Central memory CD8-positive, alpha-beta T cell (primary cell): ENCODE data around the gene AHNAK.

Experiments used
- ATAC-seq: fragments of 150-1000 bp; cut with Tn5 transposase; replicated peaks from 2 replicates; pipeline ENCODE4 v1.10.0; 2022; ENCODE audit warnings: mild to moderate bottlenecking, moderate FRiP score, moderate number of reproducible peaks; ENCODE audit not compliant: poor library complexity, severe bottlenecking; ENCODE audit errors: extremely low read depth
- DNase-seq, 2 donors: peaks; one replicate each; pipeline ENCODE4 v3.0.0; 2021; ENCODE audit warnings: low spot score in 2 of 2
- H3K27ac Mint-ChIP-seq: one replicate; pipeline ENCODE4 v1.8.0; 2022; ENCODE audit warnings: low read depth, mild to moderate bottlenecking, moderate library complexity, mixed read lengths
- H3K27me3 Mint-ChIP-seq: one replicate; pipeline ENCODE4 v1.8.0; 2022; ENCODE audit warnings: mixed read lengths
- H3K36me3 Mint-ChIP-seq: one replicate; pipeline ENCODE4 v1.8.0; 2022; ENCODE audit warnings: mild to moderate bottlenecking, moderate library complexity, mixed read lengths; ENCODE audit not compliant: insufficient read depth
- H3K4me1 Mint-ChIP-seq: one replicate; pipeline ENCODE4 v1.8.0; 2022; ENCODE audit warnings: mixed read lengths
- H3K4me3 Mint-ChIP-seq: one replicate; pipeline ENCODE4 v1.8.0; 2022; ENCODE audit warnings: mild to moderate bottlenecking, moderate library complexity, mixed read lengths
- H3K9me3 Mint-ChIP-seq: one replicate; pipeline ENCODE4 v1.8.0; 2022; ENCODE audit warnings: mixed read lengths

The AHNAK gene

DNA sequence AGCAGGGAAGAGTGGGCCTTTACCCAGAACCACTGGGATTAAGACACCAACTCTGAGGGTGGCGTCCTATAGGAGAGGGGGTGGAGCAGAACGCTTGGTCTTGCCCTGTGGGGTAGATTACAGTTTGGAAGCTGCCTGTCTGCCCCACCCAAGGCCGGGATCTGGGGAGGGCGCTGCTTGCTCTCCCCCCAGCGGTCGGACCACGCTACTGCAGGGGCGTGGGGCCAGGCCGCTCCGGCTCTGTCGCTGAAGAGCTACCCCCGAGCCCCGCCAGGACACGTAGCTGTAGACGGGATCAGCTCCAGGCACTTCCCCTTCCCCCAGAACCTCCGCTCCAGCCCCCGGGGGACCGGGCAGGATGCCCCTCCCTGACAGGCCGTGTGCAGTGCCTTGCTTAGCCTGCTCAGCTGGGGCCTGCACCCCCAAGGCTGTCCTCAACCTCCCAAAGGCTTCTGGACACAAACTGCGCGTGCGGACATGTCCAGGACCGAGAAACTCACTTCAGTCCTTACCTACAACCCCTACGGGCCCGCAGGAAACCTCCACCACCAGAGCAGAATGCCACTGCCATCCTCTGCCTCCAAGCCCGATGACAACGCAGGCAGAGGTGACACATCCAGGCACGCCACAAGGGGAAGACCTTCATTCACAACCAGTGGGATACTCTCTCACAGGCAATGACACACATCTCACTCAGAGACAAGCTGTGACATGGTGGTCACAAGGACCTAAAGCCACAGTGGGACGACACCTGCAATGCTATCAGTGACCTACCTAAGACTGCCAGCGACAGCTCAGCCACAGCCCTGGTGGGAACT lies 3.6 kb downstream of the AHNAK start:
- Mint-ChIP-seq H3K4me1 (peaks cover 77% of the 10 kb centered on the region), H3K27ac (peak overlapping the region; percentile 96), H3K9me3 (no peaks in the 10 kb centered on the region), H3K27me3 (no peaks in the 10 kb centered on the region), H3K36me3 (peaks cover 69% of the 10 kb centered on the region), H3K4me3 (peak overlapping the region; percentile 99)
- peak; percentile 49 for ATAC-seq
- DNase-seq, result peak; percentile 63 to 64

DNA sequence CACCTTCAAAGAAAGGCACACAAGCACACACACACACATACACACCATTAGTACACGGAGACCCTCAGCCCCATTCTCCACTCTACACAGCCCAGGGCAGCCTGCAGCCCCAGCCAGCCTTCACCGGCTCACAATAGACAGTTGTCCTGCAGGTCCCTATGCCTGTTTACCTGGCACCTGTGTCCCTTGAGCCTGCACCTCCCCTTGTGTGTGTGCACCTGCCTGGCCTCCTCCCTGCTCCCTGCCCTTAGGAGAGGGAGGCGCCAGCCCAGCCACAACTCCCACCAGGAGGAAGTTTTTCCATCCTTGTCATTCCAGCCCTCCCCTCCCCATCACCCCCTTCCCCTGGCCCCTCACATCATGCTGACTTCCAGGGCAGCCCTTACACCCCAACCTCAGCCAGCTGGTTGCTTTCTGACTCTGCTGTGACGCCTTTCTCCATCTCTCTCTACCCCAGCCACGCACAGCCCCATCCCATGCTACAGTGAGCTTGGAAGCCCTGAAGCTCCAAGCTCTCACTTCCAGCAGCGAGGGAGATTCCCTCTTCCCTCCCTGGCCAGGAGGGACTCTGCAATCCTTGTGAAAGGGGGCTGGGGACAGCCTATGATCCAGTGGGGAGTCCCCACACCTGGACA lies 4.4 kb downstream of the AHNAK start:
- no peak for ATAC-seq
- H3K9me3 Mint-ChIP-seq, result no peaks in the 10 kb centered on the region
- no peak for DNase-seq
- peaks cover 71% of the 10 kb centered on the region for H3K36me3 Mint-ChIP-seq
- no peaks in the 10 kb centered on the region for H3K27me3 Mint-ChIP-seq
- H3K4me1 Mint-ChIP-seq, result peaks cover 69% of the 10 kb centered on the region
- peak overlapping the region; percentile 96 for H3K27ac Mint-ChIP-seq
- H3K4me3 Mint-ChIP-seq, result peak overlapping the region; percentile 99

DNA sequence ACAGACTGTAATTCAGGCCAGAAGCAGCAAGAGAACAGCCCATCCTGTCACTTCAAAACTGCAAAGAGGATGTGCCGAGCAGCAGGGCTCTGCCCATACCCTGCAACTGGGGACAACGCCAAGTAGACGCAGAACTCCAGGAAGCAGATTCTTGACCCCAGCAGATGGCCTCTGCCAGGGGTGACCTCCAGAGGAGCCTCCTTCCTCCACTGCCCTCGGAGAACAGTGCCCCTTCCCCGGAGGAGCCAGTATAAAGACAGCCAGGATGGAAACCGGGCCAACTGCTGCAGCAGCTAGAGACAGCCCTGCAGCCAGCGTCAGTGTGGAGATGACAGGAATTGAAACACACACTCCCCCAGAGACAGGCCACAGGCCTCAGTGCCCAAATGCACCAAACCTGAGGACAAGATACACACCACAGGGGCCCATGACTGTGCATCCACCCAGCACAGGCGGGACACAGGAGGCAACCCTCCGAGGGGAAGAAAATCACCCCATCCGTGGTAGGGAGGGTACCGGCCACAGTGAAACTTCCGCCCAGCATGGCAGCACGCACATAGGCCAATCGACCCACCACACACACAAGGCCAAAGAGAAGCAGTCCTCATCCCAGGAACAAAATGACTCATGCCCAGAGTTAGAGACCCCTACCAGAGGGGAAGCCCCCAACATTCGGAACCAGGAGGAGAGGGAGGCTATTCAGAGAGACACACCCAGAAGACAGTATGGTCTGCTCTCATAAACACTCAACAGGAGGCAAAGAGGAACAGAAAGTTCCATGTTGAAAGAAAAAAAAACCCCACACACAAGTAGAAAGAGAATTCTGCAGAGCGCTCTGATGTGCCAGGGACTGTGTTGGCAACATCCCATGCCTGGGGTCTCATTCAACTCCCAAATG lies 5.6 kb downstream of the AHNAK start:
- peak; percentile 1 for ATAC-seq
- H3K4me3 Mint-ChIP-seq, result peak overlapping the region; percentile 99

DNA sequence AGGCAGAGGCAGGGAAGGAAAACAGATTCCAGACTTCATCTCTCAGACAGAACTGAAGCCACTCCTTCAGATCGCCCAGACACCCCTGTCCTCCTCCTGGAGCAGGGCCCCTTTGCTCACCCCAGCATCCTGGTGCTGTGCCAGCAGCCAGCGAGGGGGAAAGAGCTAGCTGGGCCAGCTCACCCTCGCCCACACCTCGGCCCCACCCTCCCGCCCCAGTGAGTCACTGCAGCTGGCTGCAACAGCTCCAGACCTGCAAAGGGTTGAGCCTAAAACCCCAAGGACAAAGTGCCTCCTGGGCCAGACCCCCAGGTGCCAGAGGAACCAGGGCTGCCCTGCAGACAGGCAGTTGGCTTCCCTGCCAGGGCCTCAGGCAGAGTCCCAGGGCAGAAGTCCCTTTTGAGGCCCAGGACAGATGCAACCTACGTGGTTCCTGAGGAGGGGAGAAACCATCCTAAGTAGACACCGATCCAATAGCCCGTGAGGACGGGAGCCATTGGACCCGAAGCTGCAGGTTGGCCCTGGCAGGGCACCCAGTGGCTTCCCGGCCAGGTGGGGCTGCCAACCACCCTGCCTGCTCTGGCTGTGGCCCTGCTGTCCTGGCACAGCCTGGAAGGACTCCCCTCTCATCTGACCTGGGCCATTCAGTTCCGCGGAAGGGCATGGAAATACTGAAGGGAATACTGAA lies 7.2 kb downstream of the AHNAK start:
- ATAC-seq, result no peak
- Mint-ChIP-seq H3K9me3 (no peaks in the 10 kb centered on the region), H3K27ac (peak overlapping the region; percentile 93), H3K27me3 (no peaks in the 10 kb centered on the region), H3K36me3 (peaks cover 75% of the 10 kb centered on the region), H3K4me3 (peak overlapping the region; percentile 63), H3K4me1 (peaks cover 69% of the 10 kb centered on the region)
- no peak for DNase-seq

More for the DNA sequence above, 5.6 kb downstream of the AHNAK start:
- Mint-ChIP-seq H3K4me1 (peaks cover 74% of the 10 kb centered on the region), H3K9me3 (no peaks in the 10 kb centered on the region), H3K36me3 (peaks cover 75% of the 10 kb centered on the region), H3K27ac (peak overlapping the region; percentile 96), H3K27me3 (no peaks in the 10 kb centered on the region)
- no peak for DNase-seq

DNA sequence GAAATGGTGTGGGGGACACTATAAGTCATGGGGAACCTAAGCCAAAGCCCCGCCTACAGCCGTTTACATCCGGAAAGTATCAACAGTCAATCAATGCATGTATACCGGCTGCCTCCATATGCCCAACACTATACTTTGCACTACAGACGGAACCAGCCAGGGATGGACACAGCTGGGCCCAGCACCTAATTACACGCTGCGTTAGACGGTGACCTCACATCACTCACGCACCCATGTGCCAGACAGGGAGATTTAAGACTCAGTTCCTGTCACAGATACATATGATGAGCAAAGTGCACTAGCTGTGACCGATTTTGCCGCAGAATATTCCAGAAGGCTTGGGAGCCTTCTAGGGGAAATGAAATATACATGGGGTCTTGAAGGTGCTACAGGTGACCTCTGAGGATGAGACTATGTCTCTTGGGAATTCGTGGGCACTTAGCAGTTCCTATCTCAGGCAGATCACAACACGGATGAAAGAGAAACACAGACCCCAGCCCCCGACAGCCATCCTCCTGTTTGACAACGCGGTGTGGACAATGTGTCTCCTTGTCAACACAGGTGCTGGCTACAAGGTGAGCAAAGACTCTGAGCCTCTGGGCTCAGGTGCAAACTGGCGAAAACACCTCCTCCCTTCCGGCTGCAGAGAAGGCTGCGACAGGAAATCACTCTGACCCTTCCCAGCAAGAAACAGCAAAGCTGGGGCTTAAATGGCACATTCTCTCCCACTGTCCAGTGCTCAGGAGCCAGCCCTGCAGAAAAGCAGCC lies 8.0 kb downstream of the AHNAK start:
- DNase-seq (no peak), ATAC-seq (no peak)
- no peaks in the 10 kb centered on the region for H3K9me3 Mint-ChIP-seq
- H3K36me3 Mint-ChIP-seq, result peaks cover 75% of the 10 kb centered on the region
- no peaks in the 10 kb centered on the region for H3K27me3 Mint-ChIP-seq
- H3K4me1 Mint-ChIP-seq, result peaks cover 62% of the 10 kb centered on the region
- H3K4me3 Mint-ChIP-seq, result peak overlapping the region; percentile 63
- peak overlapping the region; percentile 93 for H3K27ac Mint-ChIP-seq

DNA sequence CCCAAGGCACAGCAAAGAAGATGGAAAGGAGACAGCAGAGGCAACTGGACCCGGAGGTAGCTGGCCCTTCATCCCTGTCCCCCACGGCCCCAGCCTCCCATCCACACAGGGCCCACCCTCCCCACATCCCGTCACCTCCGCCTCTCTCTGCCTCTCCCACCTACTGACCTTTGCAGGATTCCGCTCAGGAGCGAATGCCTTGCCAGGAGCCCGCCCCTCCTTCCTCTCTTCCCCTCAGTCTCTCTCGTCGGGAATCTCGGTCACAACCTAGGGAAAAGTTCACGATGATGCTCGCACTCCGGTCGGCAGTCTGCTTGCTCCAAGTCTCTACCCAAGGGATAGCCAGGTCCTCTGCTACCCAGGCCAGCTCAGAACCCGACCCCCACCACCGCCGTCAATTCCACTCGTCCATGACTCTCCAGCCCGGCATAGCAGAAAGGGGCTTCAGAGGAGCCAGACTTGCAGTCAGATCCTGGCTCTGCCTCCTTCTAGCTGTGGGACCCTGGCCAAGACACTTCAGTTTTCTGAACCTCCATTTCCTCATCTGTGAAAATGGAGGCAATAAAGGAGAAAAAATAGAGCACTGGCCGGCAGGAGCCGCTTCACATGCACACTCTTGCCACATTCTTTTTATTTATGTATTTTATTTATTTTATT lies 10.2 kb downstream of the AHNAK start:
- Mint-ChIP-seq H3K4me3 (peak overlapping the region; percentile 51), H3K27me3 (no peaks in the 10 kb centered on the region), H3K4me1 (peaks cover 53% of the 10 kb centered on the region), H3K36me3 (peaks cover 75% of the 10 kb centered on the region), H3K27ac (peak overlapping the region; percentile 93), H3K9me3 (no peaks in the 10 kb centered on the region)
- ATAC-seq, result no peak
- DNase-seq, result no peak

DNA sequence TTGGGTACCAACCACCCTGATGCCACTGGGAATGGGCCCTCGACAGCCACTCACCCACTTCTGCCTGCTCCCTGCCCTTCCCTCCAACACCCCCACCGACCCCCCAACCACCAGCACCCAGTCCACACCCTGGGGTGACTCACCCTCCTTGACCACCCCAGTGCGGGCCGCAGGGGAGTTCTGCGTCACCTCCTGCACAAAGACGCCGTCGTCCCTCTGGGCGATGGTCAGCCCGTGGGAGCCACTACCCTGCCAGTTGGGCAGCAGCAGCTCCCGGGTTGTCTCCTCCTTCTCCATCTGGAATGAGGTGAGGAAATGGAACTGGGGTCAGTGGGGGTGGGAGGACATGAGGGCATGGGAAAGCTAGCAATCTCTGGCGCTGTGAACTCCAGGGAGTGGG lies 10.8 kb downstream of the AHNAK start:
- Mint-ChIP-seq H3K4me1 (peaks cover 52% of the 10 kb centered on the region), H3K4me3 (peak overlapping the region; percentile 51), H3K36me3 (peaks cover 76% of the 10 kb centered on the region), H3K27me3 (no peaks in the 10 kb centered on the region), H3K27ac (peak overlapping the region; percentile 93), H3K9me3 (no peaks in the 10 kb centered on the region)
- no peak for ATAC-seq
- DNase-seq, result no peak

DNA sequence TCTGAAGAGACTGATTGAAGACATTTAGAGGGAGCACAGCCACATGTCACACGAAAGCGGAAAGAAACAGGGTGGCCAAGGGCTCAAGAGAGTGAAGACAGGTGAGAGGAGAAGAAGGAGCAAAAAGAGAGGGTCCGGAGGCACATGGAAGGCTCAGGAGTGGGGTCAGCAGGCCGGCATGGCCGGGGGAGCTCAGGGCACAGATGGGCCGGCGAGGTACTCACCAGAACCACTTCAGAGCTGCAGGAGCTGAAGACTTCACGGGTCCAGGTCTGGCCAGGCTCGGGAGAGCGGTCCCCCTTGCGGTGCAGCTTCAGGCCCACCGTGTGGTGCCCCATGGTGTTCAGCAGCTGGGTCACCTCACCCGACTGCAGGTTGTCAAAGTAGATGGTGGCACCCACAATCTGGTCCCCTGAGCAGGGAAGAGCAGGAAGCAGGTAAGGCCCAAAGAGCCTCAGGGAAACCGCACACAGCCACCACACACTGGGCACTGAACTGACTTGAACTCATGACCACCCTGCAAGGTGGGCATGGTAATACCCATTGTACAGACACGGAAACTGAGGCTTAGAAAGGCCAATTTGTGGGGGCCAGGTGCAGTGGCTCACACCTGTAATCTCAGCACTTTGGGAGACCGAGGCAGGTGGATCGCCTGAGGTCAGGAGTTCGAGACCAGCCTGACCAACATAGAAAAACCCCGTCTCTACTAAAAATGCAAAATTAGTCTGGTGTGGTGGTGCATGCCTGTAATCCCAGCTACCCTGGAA lies 11.6 kb downstream of the AHNAK start:
- DNase-seq (no peak), ATAC-seq (no peak)
- Mint-ChIP-seq H3K9me3 (no peaks in the 10 kb centered on the region), H3K27ac (peak overlapping the region; percentile 93), H3K4me3 (peak overlapping the region; percentile 40), H3K27me3 (no peaks in the 10 kb centered on the region), H3K36me3 (peaks cover 83% of the 10 kb centered on the region), H3K4me1 (peaks cover 50% of the 10 kb centered on the region)

DNA sequence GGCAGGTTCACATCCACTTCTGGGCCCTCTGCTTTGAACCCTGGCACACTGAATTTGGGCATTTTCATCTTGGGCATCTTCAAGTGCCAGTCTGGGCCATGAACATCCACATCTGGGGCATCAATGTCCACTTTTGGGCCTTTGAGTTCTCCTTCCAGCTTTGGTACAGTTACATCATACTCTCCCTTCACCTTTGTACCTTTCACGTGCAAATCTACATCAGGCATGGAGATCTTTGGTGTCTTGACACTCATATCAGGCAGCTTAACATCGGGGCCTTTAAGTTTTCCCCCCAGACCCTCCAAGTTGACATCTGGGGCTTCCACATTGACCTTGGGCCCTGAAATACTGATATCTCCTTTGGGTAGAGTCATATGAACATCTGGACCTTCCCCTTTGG lies 14.5 kb downstream of the AHNAK start:
- peak overlapping the region; percentile 7 for H3K4me3 Mint-ChIP-seq
- no peaks in the 10 kb centered on the region for H3K27me3 Mint-ChIP-seq
- no peak for DNase-seq
- peak overlapping the region; percentile 65 for H3K27ac Mint-ChIP-seq
- peaks cover 58% of the 10 kb centered on the region for H3K4me1 Mint-ChIP-seq
- no peaks in the 10 kb centered on the region for H3K9me3 Mint-ChIP-seq
- H3K36me3 Mint-ChIP-seq, result peaks cover 94% of the 10 kb centered on the region
- no peak for ATAC-seq

DNA sequence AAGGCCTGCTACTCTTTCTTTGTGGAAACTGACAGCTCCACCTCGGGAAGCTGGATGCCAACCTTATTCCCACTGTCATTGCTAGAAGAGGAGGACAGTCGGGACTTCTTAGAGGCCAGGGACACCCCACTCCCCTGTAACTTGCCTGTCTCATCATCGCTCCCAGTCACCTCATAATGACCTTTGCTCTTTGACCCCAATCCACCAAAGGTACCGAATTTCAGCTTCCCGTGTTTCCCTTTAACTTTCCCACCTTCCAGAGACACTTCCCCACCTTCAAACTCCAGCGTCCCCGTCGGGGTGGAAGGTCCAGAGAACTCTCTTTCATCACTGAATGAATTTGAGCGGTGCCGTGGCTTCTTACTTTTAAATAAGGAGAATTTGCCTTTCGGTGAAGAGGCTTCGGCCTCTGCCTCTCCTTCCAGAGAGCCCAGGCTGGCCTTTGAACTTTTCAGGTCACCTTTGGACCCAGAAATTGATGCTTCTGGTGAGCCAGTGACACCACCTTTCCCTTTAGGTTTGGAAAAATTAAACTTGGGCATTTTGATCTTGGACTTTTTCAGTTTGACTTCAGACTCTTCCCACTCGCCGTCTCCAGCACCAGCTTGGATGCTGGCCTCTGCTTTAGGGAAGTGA lies 29.8 kb downstream of the AHNAK start:
- Mint-ChIP-seq H3K36me3 (peaks cover 68% of the 10 kb centered on the region), H3K4me1 (peaks cover 28% of the 10 kb centered on the region), H3K9me3 (no peaks in the 10 kb centered on the region), H3K27me3 (no peaks in the 10 kb centered on the region), H3K4me3 (no peak overlapping the region), H3K27ac (peak overlapping the region; percentile 62)
- DNase-seq, result no peak
- no peak for ATAC-seq
